Trophoblast cell (in vitro differentiated cells and primary cell): Measurements from ENCODE around the gene CCDC82.

Experiments
- DNase-seq, 2 donors: peaks; one replicate each; pipeline ENCODE4 v3.0.0-alpha.2; 2016
- H2AFZ ChIP-seq: 2 replicates; pipeline ENCODE4 v1.6.1; 2013; ENCODE audit warnings: low read length, moderate library complexity, mild to moderate bottlenecking; ENCODE audit not compliant: insufficient read depth, poor library complexity
- H2AK5ac ChIP-seq: 2 replicates; pipeline ENCODE4 v1.6.1; 2013; ENCODE audit warnings: mild to moderate bottlenecking, low read length
- H2BK120ac ChIP-seq: 2 replicates; pipeline ENCODE4 v1.6.1; 2013; ENCODE audit warnings: low read length, mild to moderate bottlenecking, moderate library complexity; ENCODE audit not compliant: insufficient read depth, poor library complexity
- H2BK12ac ChIP-seq: 2 replicates; pipeline ENCODE4 v1.6.1; 2013; ENCODE audit warnings: mild to moderate bottlenecking, low read length, moderate library complexity
- H2BK5ac ChIP-seq: 2 replicates; pipeline ENCODE4 v1.6.1; 2013; ENCODE audit warnings: low read length, low read depth, moderate library complexity, mild to moderate bottlenecking; ENCODE audit not compliant: poor library complexity
- H3K14ac ChIP-seq: 2 replicates; pipeline ENCODE4 v1.6.1; 2013; ENCODE audit warnings: mild to moderate bottlenecking, low read length
- H3K18ac ChIP-seq: 2 replicates; pipeline ENCODE4 v1.6.1; 2013; ENCODE audit warnings: mild to moderate bottlenecking, low read length
- H3K23ac ChIP-seq: 2 replicates; pipeline ENCODE4 v1.6.1; 2013; ENCODE audit warnings: low read length
- H3K27ac ChIP-seq: 2 replicates; pipeline ENCODE4 v1.5.1; 2013; ENCODE audit warnings: low read depth, mild to moderate bottlenecking, inconsistent platforms, low read length, moderate library complexity
- H3K27me3 ChIP-seq: 2 replicates; pipeline ENCODE4 v1.6.1; 2013; ENCODE audit warnings: inconsistent platforms, mild to moderate bottlenecking, low read length, moderate library complexity; ENCODE audit not compliant: insufficient read depth
- H3K36me3 ChIP-seq, 2 experiments: 1 replicate in 1 of 2; 2 replicates in 1 of 2; pipeline ENCODE4 v1.6.1; 2013; ENCODE audit warnings: low read length in 2 of 2, mild to moderate bottlenecking in 2 of 2, moderate library complexity in 1 of 2; ENCODE audit not compliant: insufficient read depth in 2 of 2, control insufficient read depth in 1 of 2
- H3K4ac ChIP-seq: 2 replicates; pipeline ENCODE4 v1.6.1; 2013; ENCODE audit warnings: low read depth, mild to moderate bottlenecking, low read length, moderate library complexity
- H3K4me1 ChIP-seq, 2 experiments: 1 replicate in 1 of 2; 2 replicates in 1 of 2; pipeline ENCODE4 v1.6.1; 2013; ENCODE audit warnings: low read length in 2 of 2, mild to moderate bottlenecking in 2 of 2, moderate library complexity in 1 of 2; ENCODE audit not compliant: insufficient read depth in 2 of 2, control insufficient read depth in 1 of 2
- H3K4me2 ChIP-seq: 2 replicates; pipeline ENCODE4 v1.6.1; 2013; ENCODE audit warnings: inconsistent platforms, mild to moderate bottlenecking, low read length, moderate library complexity
- H3K4me3 ChIP-seq: 2 replicates; pipeline ENCODE4 v1.5.1; 2013; ENCODE audit warnings: mild to moderate bottlenecking, low read depth, low read length, inconsistent platforms
- H3K79me1 ChIP-seq: one replicate; pipeline ENCODE4 v1.6.1; 2013; ENCODE audit warnings: low read length
- H3K79me2 ChIP-seq: 2 replicates; pipeline ENCODE4 v1.6.1; 2013; ENCODE audit warnings: low read length, mild to moderate bottlenecking; ENCODE audit not compliant: control insufficient read depth, insufficient read depth, poor library complexity
- H3K9ac ChIP-seq: 2 replicates; pipeline ENCODE4 v1.6.1; 2013; ENCODE audit warnings: mild to moderate bottlenecking, low read length
- H3K9me3 ChIP-seq: 2 replicates; pipeline ENCODE4 v1.6.1; 2013; ENCODE audit warnings: low read depth, mild to moderate bottlenecking, control low read depth, inconsistent platforms, low read length; ENCODE audit not compliant: insufficient read depth
- H4K12ac ChIP-seq: 2 replicates; pipeline ENCODE4 v1.6.1; 2013; ENCODE audit warnings: low read depth, mild to moderate bottlenecking, low read length, moderate library complexity
- H4K8ac ChIP-seq: 2 replicates; pipeline ENCODE4 v1.6.1; 2013; ENCODE audit warnings: low read depth, mild to moderate bottlenecking, low read length, moderate library complexity
- H4K91ac ChIP-seq: one replicate; pipeline ENCODE4 v1.6.1; 2013; ENCODE audit warnings: low read depth, mild to moderate bottlenecking, low read length, moderate library complexity
- whole genome bisulfite sequencing: extraction: QIAGEN DNeasy Blood & Tissue Kit; methylation state at CpG from one replicate; pipeline ENCODE4 v1.1.7; 2013; ENCODE audit warnings: missing lambda C conversion rate; ENCODE audit not compliant: insufficient read length, insufficient coverage; ENCODE audit errors: extremely low coverage; 5-methylcytosine and 5-hydroxymethylcytosine counted together

CCDC82 gene

DNA sequence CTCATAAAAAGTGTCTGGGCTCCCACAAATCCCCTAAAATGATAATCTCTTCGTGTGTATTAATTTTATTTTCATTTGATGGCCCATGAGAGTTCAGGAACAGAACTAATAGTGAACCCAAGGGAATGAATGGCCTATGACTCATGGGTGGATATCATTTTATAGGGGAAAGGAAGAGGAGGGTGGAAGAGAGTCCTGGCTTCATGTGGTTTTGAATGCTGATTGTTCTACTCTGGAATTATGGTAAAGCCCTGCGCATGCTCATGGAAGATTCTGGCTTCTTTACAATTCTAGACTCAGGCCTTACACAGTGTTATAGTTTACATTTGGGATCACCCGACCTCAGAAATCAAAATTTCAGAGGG lies 82.0 kb downstream of the CCDC82 start:
- peaks cover 3 to 10% of the 10 kb centered on the region in 2 experiments for H3K4me1 ChIP-seq
- H3K9me3 ChIP-seq: no peaks in the 10 kb centered on the region

DNA sequence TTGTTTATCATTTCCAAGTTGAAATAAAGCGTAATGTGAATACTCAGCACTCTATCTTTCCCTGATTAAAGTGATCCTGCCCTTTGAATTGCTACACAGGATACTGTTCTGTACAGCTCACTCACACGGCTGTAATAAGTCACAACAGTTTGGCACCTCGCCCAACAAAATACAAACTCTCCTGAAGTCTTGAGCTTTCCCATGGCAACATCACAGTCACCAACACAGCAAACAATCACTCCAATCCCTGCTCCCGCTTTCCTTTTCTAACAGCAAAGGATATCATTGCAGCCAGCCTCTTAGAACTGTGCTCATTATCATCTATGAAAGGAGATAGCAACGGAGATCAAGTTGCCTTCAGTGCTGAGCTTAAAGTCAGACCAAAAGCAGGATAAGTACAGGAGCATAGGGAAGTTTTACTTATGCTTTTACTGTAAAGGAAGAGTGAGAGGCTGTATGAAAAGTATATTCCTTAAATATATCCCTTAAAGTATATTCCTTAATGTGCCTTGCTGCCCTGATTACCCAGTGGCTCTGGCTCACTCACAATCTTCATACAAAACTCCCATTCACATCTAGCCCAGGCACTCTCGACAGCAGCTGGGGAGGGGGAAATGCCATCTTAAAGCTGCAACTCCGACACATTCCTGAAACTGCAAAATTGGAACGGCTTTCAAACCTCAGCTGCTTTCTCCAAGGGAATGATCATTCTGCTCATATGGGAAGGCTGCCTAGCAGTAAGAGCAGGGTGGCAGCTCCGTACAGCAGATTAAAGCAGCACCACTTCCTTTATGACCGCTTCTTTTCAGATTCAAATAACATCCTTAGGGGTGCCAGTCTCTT lies 82.6 kb downstream of the CCDC82 start:
- Histone ChIP-seq H2BK12ac (no peak overlapping the region), H3K18ac (no peak overlapping the region), H3K79me2 (peaks cover 2% of the 10 kb centered on the region), H3K4me2 (peak overlapping the region; percentile 32), H3K9ac (no peak overlapping the region), H4K91ac (no peak overlapping the region), H2AK5ac (no peak overlapping the region), H3K9me3 (no peaks in the 10 kb centered on the region), H3K23ac (no peak overlapping the region), H3K4ac (no peak overlapping the region), H3K14ac (no peak overlapping the region), H3K79me1 (peaks cover 2% of the 10 kb centered on the region), H2AFZ (no peak overlapping the region), H3K4me3 (no peak overlapping the region), H2BK120ac (no peak overlapping the region), H4K8ac (no peak overlapping the region), H2BK5ac (no peak overlapping the region), H3K36me3 (peaks cover 2 to 4% of the 10 kb centered on the region in 2 experiments), H3K27me3 (no peaks in the 10 kb centered on the region), H4K12ac (no peak overlapping the region), H3K27ac (peak overlapping the region; percentile 3), H3K4me1 (peaks cover 3 to 10% of the 10 kb centered on the region in 2 experiments)
- peak; percentile 65 to 69 for DNase-seq
- WGBS: no CpG with 5 or more reads among the region's 10 CpGs

More for the DNA sequence above, 82.0 kb downstream of the CCDC82 start:
- no peak overlapping the region for H2BK5ac ChIP-seq
- no peak overlapping the region for H2AFZ ChIP-seq
- no CpG with 5 or more reads among the region's 3 CpGs for whole genome bisulfite sequencing
- H3K79me2 ChIP-seq: peaks cover 2% of the 10 kb centered on the region
- no peak overlapping the region for H3K23ac ChIP-seq
- no peak overlapping the region for H3K4me3 ChIP-seq
- no peak overlapping the region for H2AK5ac ChIP-seq
- H2BK120ac ChIP-seq: no peak overlapping the region
- peaks cover 0 to 2% of the 10 kb centered on the region in 2 experiments for H3K36me3 ChIP-seq
- no peak overlapping the region for H3K18ac ChIP-seq
- no peak overlapping the region for H3K9ac ChIP-seq
- no peak overlapping the region for H2BK12ac ChIP-seq
- DNase-seq: no peak
- no peak overlapping the region for H4K12ac ChIP-seq
- H3K4ac ChIP-seq: peak overlapping the region; percentile 40
- no peak overlapping the region for H3K4me2 ChIP-seq
- no peak overlapping the region for H4K8ac ChIP-seq
- no peak overlapping the region for H3K14ac ChIP-seq
- no peaks in the 10 kb centered on the region for H3K27me3 ChIP-seq
- peaks cover 2% of the 10 kb centered on the region for H3K79me1 ChIP-seq
- peak overlapping the region; percentile 3 for H3K27ac ChIP-seq
- H4K91ac ChIP-seq: no peak overlapping the region

DNA sequence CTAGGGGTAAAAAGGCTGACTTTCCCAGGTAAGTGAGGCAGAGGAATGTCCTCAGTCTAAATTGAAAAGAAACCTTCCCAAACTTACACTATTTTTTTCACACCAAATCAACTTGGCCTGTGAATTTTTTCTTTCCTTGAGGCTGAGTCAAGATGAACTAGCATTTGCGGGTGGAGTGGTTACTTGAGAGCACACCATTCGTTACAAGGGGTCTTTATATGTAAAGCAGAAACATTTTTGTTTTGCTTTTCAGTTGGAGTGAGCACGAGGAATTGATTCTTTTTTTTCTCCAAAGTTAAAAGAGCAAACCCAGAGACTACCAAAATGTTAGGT lies 83.1 kb downstream of the CCDC82 start:
- Histone ChIP-seq H2BK5ac (no peak overlapping the region), H4K8ac (no peak overlapping the region), H3K4me3 (no peak overlapping the region), H4K91ac (no peak overlapping the region), H3K4me1 (peaks cover 3 to 10% of the 10 kb centered on the region in 2 experiments), H3K4ac (no peak overlapping the region), H3K4me2 (no peak overlapping the region), H3K18ac (no peak overlapping the region), H3K14ac (no peak overlapping the region), H4K12ac (no peak overlapping the region), H3K79me2 (peaks cover 2% of the 10 kb centered on the region), H2AK5ac (no peak overlapping the region), H3K27ac (peak overlapping the region; percentile 16), H3K9ac (no peak overlapping the region), H2BK120ac (no peak overlapping the region), H3K9me3 (no peaks in the 10 kb centered on the region), H3K36me3 (peaks cover 2 to 4% of the 10 kb centered on the region in 2 experiments), H3K79me1 (peaks cover 2% of the 10 kb centered on the region), H2BK12ac (no peak overlapping the region), H3K23ac (no peak overlapping the region), H3K27me3 (no peaks in the 10 kb centered on the region), H2AFZ (no peak overlapping the region)
- no peak for DNase-seq
- WGBS: no CpG with 5 or more reads among the region's 3 CpGs

DNA sequence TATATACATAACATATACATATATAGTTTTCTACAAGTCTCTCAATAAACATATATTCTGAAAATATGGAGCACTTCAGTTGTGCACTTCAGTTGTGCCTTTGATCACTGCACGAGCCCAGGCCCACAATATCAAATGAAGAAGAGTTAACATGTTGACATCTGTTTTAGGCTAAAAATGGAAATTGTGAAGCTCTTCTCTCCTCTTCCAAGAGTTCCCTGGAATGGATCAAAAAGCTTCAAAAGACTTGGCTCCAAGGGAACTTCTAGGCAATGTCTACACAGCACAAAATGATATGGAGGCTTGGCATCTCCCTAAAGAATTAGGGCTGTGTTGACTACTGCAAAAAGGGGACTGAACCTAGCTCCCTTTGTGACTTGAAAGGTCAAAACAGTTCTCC lies 83.6 kb downstream of the CCDC82 start:
- Histone ChIP-seq H3K27me3 (no peaks in the 10 kb centered on the region), H3K4ac (peak overlapping the region; percentile 6), H2BK5ac (no peak overlapping the region), H3K36me3 (peaks cover 2% of the 10 kb centered on the region in 2 experiments), H2AK5ac (no peak overlapping the region), H3K79me1 (peaks cover 2% of the 10 kb centered on the region), H3K14ac (no peak overlapping the region), H2AFZ (no peak overlapping the region), H3K4me3 (no peak overlapping the region), H2BK12ac (no peak overlapping the region), H3K23ac (no peak overlapping the region), H3K79me2 (peaks cover 2% of the 10 kb centered on the region), H3K27ac (no peak overlapping the region), H3K18ac (no peak overlapping the region), H4K12ac (no peak overlapping the region), H2BK120ac (no peak overlapping the region), H3K4me2 (no peak overlapping the region), H3K9me3 (no peaks in the 10 kb centered on the region), H4K91ac (no peak overlapping the region), H3K9ac (no peak overlapping the region), H3K4me1 (peaks cover 3 to 10% of the 10 kb centered on the region in 2 experiments), H4K8ac (no peak overlapping the region)
- no CpG with 5 or more reads among the region's 1 CpG for WGBS
- DNase-seq: no peak
